ENCODE measurements around the gene CLDN24.

- TF ChIP-seq, protein P1, sequence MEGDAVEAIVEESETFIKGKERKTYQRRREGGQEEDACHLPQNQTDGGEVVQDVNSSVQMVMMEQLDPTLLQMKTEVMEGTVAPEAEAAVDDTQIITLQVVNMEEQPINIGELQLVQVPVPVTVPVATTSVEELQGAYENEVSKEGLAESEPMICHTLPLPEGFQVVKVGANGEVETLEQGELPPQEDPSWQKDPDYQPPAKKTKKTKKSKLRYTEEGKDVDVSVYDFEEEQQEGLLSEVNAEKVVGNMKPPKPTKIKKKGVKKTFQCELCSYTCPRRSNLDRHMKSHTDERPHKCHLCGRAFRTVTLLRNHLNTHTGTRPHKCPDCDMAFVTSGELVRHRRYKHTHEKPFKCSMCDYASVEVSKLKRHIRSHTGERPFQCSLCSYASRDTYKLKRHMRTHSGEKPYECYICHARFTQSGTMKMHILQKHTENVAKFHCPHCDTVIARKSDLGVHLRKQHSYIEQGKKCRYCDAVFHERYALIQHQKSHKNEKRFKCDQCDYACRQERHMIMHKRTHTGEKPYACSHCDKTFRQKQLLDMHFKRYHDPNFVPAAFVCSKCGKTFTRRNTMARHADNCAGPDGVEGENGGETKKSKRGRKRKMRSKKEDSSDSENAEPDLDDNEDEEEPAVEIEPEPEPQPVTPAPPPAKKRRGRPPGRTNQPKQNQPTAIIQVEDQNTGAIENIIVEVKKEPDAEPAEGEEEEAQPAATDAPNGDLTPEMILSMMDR (IDR thresholded peaks at IDR 0.05; ENCODE audit: extremely low read depth in 1 of 2, insufficient read depth in 1 of 2, low read depth in 1 of 2, low read length in 2 of 2) = no peak
- TF ChIP-seq JUN (IDR thresholded peaks at IDR 0.05; ENCODE audit: borderline replicate concordance, insufficient read depth, insufficient read length, low read depth) (no peak), POLR2A (IDR thresholded peaks at IDR 0.05; ENCODE audit: low read depth, low read length) (no peak), POLR2AphosphoS5 (IDR thresholded peaks at IDR 0.05; ENCODE audit: insufficient read depth, low read depth, low read length) (no peak), EZH2 (IDR thresholded peaks at IDR 0.05; ENCODE audit: borderline replicate concordance, low read depth, low read length, severe bottlenecking) (no peak)
Observed at GRCh38 chr4:183289688-183290087, 32.5 kb downstream of the CLDN24 start.
